Mucosa of gallbladder (tissue), 1 donor: ENCODE data around the gene HIVEP3. TPM values are rescaled to one million over a fixed set of nuclear protein-coding genes. Genes with fewer than 3 reads are reported as not detected.
A peak's percentile ranks its signal among the peaks of the same experiment; 100 is the strongest.

Source experiments
- DNase-seq: peaks from one replicate; pipeline ENCODE4 v3.0.0-alpha.2; 2020; ENCODE audit warnings: low spot score
- total RNA-seq: library from RNA; stranded (reverse); gene quantifications from one replicate; pipeline ENCODE4 v1.2.1, GENCODE V29; 2021
- donor health status: DM: no; HTN: no; CAD: no.

HIVEP3 gene
- total RNA-seq, 1 donor from 2014 or later, result 8.7 TPM

DNA sequence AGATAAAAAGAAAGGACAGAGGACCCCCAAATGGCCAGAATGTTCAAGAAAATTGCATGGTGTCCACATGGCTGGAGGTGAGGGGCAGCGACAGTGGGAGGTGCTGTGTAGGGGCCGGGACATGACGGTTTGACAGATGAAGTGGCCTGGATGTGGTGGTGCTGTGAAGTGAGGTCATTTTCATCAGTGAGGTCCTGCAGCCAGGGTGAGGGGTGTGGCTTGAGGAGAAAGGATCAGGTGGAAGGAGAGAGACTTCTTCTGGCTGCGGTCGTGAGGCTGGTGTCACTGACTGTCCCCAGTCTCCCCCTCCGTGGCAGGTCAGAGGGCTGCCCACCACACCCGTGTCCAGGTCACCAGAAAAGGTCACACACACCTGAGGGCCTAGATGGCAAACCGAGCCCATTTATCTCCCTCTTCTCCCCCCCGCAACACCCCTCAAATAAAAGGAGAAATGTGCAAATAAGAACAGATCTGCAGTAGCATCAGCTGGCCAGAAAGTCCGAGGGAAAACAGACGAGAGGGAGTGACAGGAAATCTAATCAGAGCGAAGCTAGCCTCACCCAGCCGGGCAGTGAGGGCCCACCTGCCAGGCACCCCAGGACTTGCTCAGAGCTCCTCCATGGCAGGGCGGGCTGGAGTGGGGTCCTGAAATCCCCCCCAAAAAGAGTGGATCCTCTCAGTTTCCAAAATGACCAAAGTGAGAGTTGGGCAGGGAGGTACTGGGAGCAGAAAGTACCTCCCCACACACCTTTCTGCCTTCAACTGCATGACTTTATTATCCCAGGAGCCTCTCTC, 285.7 kb downstream of the HIVEP3 start:
- DNase-seq, result no peak

GRCh38 chr1:41631971-41632370, 286.8 kb downstream of the HIVEP3 start:
- no peak for DNase-seq

GRCh38 chr1:41631154-41631553, 287.6 kb downstream of the HIVEP3 start:
- no peak for DNase-seq

DNA sequence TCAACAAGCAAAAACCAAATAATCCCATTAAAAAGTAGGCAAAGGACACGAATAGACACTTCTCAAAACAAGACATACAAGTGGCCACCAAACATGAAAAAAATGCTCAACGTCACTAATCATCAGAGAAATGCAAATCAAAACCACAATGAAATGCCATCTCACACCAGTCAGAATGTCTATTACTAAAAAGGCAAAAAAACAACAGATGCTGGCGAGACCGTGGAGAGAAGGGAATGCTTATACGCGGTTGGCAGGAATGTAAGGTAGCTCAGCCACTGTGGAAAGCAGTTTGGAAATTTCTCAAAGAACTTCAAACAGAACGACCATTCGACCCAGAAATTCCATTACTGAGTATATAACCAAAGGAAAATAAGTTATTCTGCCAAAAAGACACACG, 289.2 kb downstream of the HIVEP3 start:
- DNase-seq, result no peak

DNA sequence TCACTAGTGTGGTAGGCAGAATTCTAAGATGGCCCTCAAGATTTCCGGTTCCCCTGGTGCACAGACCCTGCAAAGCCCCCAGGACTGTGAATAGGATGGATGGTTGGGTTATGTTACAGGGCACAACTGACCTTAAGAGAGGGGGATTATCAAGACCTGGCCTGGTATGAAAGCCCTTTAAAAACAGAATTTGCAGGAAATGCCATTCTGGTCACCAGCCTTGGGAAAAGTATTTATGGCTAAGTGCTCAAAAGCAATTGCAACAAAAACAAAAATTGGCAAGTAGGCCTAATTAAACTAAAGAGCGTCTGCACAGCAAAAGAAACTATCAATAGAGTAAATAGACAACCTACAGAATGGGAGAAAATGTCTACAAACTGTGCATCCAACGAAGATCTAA, 289.6 kb downstream of the HIVEP3 start:
- no peak for DNase-seq

GRCh38 chr1:41627491-41628280, 291.0 kb downstream of the HIVEP3 start:
- no peak for DNase-seq

DNA sequence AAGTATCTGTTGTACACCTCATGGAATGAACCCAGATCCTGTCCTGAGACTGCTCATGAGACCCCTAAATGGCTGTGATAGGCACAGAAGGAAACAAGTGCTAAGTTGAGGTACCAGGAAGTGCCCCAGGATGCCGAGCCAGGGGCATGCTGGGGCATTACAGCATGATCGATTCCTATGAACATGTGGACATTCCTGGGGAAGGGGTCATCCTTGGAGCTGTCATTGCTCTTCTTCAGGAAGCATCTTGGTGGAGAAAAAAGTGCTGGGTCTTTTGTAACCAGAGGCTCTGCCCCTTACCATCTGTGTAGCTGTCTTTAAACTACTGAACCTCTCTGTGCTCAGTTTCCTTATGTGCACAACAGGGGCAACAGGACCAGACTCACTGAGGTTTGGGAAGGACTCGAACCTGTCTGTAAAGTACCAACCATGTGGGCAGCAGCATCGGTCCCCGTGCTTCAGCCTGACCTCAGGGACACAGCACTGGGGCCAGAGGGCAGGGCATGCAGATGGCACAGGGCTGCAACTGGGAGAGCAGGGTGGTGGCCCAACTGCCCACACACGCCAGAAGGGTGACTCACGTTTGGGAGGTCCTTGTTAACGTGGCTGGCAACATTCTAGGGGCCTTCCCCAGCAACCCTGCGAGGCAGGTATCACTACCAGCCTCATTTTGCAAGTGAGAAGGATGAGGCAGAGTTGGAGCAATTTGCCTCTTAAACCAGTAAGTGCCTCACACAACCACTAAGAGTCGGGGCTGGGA, 291.9 kb downstream of the HIVEP3 start:
- no peak for DNase-seq

- no peak for DNase-seq
These were observed 292.6 kb downstream of the HIVEP3 start for GRCh38 chr1:41626146-41626545.

- DNase-seq, result no peak
These were observed 295.0 kb downstream of the HIVEP3 start for GRCh38 chr1:41623736-41624135.

DNA sequence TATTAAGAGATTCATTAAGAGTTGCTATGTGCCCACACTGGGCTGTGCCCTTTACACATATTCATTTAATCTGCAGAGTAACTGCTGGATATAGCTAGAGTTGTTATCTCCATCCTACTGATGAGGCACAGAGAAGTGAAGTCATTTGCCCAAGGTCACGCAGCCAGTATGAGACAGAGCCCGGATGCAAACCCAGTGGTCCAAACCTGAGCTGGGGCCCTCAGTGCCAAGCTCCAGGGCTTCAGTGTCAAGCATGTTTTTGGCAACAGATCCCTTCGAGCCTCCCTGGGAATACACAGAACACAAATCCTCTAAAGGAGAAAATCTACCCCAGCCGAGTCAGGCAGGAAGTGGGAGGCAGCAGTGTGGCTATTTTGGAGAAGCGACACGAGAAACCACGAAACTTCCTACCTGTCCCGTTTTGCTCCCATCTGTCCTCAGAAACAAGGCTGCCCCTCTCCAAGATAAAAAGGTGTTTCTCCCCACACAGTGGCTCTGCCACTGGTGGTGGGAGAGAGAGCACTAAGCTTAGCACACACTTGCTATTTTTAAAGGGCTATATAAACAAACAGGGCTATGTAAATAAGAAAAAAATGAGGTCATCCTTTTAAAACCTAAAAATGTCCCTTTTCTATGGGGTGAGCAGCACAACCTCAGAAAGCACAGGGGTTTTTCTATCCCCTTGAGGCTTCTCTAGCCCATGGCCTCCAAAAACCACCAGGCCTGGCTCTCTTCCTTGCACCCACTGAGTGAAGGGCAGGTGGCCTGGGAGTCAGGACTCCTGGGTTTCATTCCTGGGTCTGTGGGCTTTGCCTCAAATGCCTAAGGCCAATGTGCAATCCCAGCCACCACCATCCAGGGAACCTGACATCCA, 295.6 kb downstream of the HIVEP3 start:
- DNase-seq, result no peak

GRCh38 chr1:41622402-41622801, 296.3 kb downstream of the HIVEP3 start:
- no peak for DNase-seq

DNA sequence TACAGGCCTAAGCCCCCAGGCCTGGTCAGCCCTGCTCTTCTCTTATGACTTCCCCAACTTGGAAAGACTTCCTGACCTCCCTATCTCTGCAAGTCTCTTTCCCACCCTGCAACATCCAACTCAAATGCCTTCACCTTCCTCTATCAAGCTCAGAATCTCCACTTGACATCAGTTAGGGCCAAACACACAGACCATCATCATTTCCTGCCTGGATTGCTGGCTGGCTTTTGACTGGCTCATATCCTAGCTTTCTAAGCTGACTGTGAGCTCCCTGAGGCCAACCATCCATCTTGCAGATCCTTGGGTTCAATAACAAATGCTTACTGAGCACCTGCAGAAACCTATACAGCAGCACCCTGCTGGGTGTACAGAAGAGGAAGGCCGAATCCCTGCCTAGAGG, 296.9 kb downstream of the HIVEP3 start:
- DNase-seq, result no peak

- no peak for DNase-seq
These were observed 297.5 kb downstream of the HIVEP3 start for GRCh38 chr1:41621256-41621655.

DNA sequence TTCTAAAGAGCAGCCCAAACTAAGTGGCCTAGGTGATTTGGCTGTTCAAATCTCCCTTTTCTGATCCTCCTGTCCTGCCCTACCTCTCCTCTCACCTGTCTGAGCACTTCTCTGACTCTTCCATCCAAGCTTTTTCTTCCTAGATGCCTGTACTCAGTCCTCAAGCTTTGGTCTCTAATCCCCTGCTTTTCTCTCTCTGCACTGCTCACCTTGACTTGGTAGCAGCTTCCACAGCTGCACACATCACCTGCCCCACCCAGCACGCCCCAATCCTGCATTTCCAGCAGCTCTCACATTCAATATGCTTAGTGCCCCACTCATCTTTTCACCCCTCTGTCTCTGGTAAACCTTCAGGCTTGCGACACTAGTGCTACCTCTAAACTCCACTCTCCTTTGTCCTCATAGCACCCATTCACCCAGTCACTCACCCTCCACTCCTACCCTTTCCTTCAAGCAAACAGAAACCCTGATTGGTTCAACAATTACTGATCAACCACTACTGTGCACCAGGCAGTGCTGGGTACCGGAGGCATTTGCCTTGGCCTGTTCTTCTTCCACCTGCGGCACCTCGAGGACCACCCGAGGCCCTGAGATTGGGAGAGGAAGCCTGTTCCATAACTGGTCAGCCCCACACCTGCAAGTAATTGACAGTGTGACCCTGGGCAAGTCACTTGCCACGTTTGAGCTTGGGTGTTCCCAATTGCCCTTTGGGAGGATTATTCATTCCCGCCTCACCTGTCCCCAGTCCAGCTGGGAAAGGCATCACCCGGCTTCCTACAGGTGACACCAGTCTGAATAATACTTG, 298.2 kb downstream of the HIVEP3 start:
- no peak for DNase-seq

- no peak for DNase-seq
These were observed 299.0 kb downstream of the HIVEP3 start for GRCh38 chr1:41619511-41620364.

DNA sequence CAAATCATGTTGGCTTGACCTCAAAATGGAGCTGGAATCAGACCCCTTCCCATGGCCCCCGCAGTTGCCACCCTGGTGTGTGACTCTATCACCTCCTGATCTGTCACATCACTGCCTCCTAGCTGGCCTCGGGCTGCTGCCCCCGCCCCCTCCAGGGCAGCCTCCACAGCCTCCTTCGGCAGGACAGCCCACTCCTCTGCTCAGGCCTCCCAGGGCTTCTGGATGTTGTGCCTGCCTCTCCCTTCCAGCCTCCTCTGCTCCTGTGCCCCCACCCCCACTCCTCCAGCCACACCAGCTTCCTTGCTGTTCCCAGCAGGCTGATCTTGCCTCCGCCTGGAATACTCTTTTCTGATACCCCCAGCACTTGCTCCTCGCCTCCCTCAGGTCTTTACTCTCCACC, 299.9 kb downstream of the HIVEP3 start:
- no peak for DNase-seq

- peak; percentile 89 for DNase-seq
These were observed 300.5 kb downstream of the HIVEP3 start for GRCh38 chr1:41618066-41618825.

DNA sequence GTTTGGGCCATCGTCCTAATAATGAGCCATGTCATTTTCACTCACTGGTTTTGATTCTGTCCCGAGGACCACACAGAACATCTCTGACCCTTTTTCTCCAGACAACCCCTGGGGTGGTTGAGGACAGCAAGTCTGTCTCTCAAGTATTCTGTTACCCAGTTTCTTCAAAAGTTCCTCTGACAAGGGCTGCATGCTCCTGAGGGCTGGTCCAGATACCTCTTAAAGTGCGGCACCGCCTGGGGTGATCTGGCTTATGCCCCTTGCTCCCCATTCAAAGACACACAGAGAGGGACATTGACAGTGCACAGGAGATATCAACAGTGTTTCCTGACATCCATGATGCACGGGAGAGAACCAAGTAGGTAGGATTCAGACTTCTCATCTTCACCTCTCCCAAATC, 301.4 kb downstream of the HIVEP3 start:
- no peak for DNase-seq

- DNase-seq, result no peak
These were observed 302.2 kb downstream of the HIVEP3 start for GRCh38 chr1:41616563-41616962.
